Measurements from ENCODE around the gene AFF3.

GRCh38 chr2:99660616-99661406, 481.6 kb downstream of the AFF3 start:
- no peak for TF ChIP-seq POLR2A (IDR thresholded peaks at IDR 0.05)
- TF ChIP-seq CTCF (IDR thresholded peaks at IDR 0.05) = no peak
- no peak for TF ChIP-seq POLR2AphosphoS5 (IDR thresholded peaks at IDR 0.05)
- no peak for TF ChIP-seq EP300 (IDR thresholded peaks at IDR 0.05)
